NT2/D1 (cell line): ENCODE data around the gene CORO7.
A peak's percentile ranks its signal among the peaks of the same experiment; 100 is the strongest.

Source experiments
- DNase-seq: peaks from one replicate; pipeline ENCODE4 v3.0.0-alpha.2; 2011; ENCODE audit warnings: low read depth, low spot score
- H3K27me3 ChIP-seq: 2 replicates; pipeline ENCODE4 v1.6.0; 2011; ENCODE audit warnings: mild to moderate bottlenecking; ENCODE audit not compliant: insufficient read length, insufficient read depth
- H3K36me3 ChIP-seq: 2 replicates; pipeline ENCODE4 v1.6.1; 2011; ENCODE audit warnings: mild to moderate bottlenecking, low read length, mixed read lengths; ENCODE audit not compliant: insufficient read depth, insufficient read length
- H3K4me1 ChIP-seq: 2 replicates; pipeline ENCODE4 v1.5.1; 2011; ENCODE audit not compliant: insufficient read depth, insufficient read length
- H3K4me3 ChIP-seq: 2 replicates; pipeline ENCODE4 v1.5.1; 2011; ENCODE audit warnings: low read depth; ENCODE audit not compliant: insufficient read length
- H3K9ac ChIP-seq: 2 replicates; pipeline ENCODE4 v1.6.0; 2011; ENCODE audit warnings: low read depth; ENCODE audit not compliant: insufficient read length
- H3K9me3 ChIP-seq: 2 replicates; pipeline ENCODE4 v1.5.1; 2011; ENCODE audit warnings: mild to moderate bottlenecking, low read length; ENCODE audit not compliant: insufficient read depth
- SUZ12 ChIP-seq: IDR thresholded peaks from 2 replicates; pipeline ENCODE4 v1.6.1; 2011; ENCODE audit not compliant: insufficient read length, insufficient read depth; ENCODE audit errors: extremely low read depth
- YY1 ChIP-seq: IDR thresholded peaks from 2 replicates; pipeline ENCODE4 v1.6.1; 2011; ENCODE audit not compliant: insufficient read length, insufficient read depth
- ZNF274 ChIP-seq: IDR thresholded peaks from 2 replicates; pipeline ENCODE4 v1.6.1; 2011; ENCODE audit warnings: mild to moderate bottlenecking, low read depth, low read length

Gene CORO7

DNA sequence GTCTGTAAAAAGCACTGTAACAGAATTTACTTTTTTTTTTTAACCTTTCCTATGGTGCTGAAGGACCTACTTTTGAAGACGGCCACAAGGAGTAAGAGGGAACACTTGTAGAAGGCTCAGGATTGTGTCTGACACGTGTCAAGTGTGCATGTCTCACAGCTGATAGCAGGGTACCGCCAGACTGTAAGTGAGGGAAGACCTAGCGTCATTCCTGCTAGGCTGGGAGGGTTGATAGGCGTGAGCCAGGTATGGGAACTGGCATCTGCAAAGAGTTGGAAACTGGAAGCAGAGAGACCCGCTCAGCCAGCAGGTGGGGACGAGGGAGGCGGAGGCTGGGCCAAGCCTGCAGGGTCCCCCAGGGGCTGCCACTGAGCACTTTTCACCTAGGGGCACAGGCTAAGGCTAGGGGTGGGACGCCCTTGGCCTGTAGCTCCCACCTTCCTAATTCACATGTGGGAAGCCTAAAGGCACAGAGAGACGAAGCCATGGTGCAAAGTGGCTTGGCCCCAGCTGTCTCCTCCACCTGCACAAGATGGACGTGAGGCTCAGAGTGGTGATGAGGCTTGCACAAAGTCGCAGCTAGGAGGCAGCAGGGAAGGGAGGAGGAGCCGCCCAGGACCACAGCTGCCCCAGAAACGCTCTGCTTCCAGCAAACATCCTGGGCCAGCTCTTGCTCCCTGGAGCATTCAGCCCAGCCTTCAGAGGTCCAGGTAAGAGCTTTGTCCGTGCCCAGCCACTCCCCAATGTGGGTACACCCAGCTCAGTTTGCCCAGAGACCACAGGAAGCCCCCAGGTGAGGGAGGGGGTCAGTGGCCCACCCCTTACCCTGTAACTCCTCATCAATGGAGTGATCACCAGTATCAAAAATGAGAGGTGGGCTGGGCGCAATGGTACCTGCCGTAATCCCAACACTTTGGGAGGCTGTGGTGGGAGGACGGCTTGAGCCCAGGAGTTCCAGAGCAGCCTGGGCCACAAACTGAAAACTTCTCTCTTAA lies 25.8 kb downstream of the CORO7 start:
- Histone ChIP-seq H3K27me3 (no peaks in the 10 kb centered on the region), H3K9ac (no peak overlapping the region), H3K4me3 (no peak overlapping the region), H3K36me3 (peaks cover 19% of the 10 kb centered on the region), H3K4me1 (peaks cover 66% of the 10 kb centered on the region), H3K9me3 (no peaks in the 10 kb centered on the region)
- no peak for DNase-seq
- TF ChIP-seq SUZ12 (no peak), ZNF274 (no peak)

DNA sequence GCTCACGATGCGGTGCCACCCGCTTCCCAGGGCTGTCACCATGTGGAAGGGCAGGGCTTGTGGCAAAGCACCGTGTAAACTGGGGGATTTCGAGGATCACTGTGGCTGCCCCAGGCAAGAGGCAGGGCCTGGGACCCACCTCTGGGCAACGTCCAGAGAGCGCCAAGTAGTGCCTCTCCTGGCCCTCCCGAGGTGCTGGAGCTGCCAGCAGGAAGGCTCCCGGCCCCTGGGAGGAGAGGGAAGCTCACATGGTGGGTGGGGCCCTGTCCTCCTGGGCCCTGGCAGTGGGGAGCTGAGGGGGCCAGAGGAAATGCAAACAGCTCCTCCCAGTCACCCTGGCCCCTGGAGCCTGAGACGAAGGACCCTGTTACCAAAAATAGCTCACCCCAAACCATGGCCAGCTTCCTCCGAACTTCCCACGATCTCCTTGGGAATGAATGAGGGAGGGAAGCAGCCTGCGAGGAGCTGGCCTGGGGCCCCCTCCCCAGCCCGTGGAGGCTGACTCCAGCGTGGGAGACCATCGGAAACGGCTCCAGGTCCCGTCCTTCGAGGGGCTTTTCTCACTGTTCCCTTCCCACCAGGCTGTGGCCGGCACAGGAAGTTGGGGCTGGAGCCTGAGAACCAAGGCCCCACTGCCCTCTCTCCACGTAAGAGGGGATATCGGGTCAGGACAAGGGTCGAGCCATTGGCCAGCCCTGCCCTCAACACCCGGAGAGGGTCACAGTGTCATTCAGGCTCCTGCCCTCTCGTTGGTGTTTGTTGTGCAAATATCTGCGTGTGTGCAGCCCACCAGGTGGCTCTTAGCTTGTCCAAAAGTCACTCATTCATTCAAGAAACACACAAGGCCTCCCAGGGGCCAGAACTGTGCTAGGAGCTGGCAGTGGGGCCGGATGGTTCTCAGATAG lies 27.1 kb downstream of the CORO7 start:
- Histone ChIP-seq H3K36me3 (peaks cover 23% of the 10 kb centered on the region), H3K27me3 (no peaks in the 10 kb centered on the region), H3K4me3 (no peak overlapping the region), H3K9ac (peak overlapping the region; percentile 47), H3K9me3 (no peaks in the 10 kb centered on the region), H3K4me1 (peaks cover 68% of the 10 kb centered on the region)
- no peak for DNase-seq
- no peak for TF ChIP-seq SUZ12
- no peak for TF ChIP-seq YY1
- TF ChIP-seq ZNF274, result no peak

DNA sequence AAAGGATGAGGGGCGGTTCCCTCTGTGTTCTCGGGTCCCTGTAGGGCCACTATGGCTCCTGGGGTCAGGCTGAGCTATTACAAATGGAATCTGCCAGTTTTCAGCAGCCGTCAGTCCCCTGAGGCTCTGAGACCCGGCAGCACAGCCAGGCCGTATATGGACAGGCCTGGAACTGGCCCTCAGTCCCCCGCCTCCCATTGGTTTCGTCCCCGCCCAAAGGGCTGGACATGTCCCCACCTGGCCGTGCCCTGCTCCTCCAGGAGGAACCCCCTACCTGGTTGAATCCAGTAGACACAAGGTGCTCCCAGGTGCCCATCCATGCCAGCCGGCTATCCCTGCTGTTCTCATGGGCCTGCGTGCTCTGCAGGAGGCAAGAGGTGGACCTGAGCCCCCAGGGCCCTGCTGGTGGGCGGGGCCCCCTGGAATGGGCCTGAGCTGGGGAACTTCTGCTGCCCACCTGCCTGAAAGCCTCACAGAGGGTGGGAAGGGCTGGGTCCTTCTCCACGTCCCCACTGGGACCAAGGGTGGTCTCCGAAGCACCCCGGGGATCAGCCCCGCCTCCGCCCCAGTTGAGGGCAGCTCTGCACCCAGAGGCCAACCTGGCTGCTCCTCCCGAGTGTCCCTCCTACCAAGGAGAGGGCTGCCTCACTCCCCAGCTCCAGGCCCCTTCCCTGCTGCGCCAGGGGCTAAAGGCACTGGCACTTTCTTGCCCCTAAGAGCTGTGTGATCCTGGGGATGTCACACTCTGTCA lies 27.9 kb downstream of the CORO7 start:
- TF ChIP-seq SUZ12, result no peak
- no peak for TF ChIP-seq ZNF274
- TF ChIP-seq YY1, result no peak
- peak overlapping the region; percentile 47 for H3K9ac ChIP-seq
- H3K27me3 ChIP-seq, result no peaks in the 10 kb centered on the region
- no peak for DNase-seq
- peaks cover 70% of the 10 kb centered on the region for H3K4me1 ChIP-seq
- peaks cover 31% of the 10 kb centered on the region for H3K36me3 ChIP-seq
- H3K4me3 ChIP-seq, result no peak overlapping the region
- H3K9me3 ChIP-seq, result no peaks in the 10 kb centered on the region

DNA sequence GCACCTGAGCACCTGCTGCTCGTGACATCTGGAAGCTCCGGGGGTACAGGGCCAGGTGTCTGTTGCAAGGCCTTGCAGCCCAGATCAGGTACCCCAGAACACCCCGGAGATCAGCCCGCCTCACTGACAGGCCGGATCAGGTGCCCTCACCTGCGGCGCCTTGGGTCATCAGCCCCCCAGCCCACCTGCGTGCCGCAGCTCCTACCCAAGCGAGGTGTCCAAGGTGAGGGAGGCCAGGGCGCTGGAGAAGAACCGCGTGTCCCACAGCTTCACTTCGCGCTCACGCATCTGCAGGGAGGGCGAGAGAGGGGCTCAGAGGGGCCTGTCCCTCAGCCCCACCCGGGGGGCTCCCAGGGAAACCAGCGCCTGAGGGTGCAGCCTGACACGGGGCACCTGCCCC lies 28.6 kb downstream of the CORO7 start:
- H3K4me1 ChIP-seq, result peaks cover 63% of the 10 kb centered on the region
- H3K4me3 ChIP-seq, result no peak overlapping the region
- no peaks in the 10 kb centered on the region for H3K27me3 ChIP-seq
- H3K36me3 ChIP-seq, result peaks cover 37% of the 10 kb centered on the region
- peak overlapping the region; percentile 7 for H3K9ac ChIP-seq
- DNase-seq, result no peak
- TF ChIP-seq ZNF274, result no peak
- H3K9me3 ChIP-seq, result no peaks in the 10 kb centered on the region

DNA sequence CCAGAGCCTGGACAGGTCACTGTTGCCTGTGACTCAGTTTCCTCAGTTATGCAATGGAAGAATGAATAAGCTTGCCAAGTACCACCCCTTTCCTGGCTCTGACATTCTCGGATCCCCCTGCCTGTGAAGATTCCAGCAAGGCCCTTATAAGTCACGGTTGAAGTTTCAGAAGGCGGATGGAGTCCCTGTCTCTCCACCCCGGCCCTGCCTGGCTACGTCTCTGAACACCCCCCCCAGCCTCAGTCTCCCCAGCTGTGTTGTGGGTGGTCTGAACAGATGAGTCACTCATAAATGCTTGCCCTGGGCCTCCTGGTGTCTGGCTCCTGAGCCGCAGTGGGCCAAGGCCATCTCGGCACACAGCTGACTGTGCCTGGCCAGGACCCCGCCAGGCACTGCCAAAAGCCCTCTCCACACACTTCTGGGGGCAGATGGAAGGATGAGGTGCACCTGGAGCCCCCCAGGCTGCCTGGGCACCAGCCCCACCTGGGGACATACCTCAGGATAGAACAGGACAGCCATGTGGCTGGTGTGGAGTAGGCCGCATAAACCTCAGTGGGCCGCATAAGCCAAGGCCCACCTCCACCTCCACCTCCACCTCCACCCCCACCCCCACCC lies 29.3 kb downstream of the CORO7 start:
- peaks cover 57% of the 10 kb centered on the region for H3K4me1 ChIP-seq
- TF ChIP-seq ZNF274, result no peak
- TF ChIP-seq SUZ12, result no peak
- no peak for TF ChIP-seq YY1
- H3K27me3 ChIP-seq, result no peaks in the 10 kb centered on the region
- H3K4me3 ChIP-seq, result no peak overlapping the region
- peaks cover 44% of the 10 kb centered on the region for H3K36me3 ChIP-seq
- H3K9ac ChIP-seq, result peak overlapping the region; percentile 62
- no peaks in the 10 kb centered on the region for H3K9me3 ChIP-seq
- no peak for DNase-seq

DNA sequence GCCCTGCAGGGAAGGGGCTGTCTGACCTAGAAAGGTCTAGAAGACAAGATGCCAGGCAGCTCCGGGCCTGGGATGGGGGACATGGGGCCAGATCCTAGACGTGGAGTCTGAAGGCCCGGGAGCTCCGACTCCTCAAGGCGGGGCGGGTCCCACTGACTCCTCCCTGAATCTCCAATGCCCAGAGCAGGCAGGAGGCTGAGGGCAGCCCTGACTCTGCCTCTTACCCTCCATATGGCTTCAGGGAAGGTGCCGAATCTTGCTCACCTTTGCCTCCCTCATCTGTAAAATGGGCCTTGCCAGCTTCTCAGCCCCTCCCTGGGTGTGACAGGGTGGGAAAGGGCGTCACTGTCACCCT lies 30.0 kb downstream of the CORO7 start:
- Histone ChIP-seq H3K4me3 (no peak overlapping the region), H3K9ac (no peak overlapping the region), H3K4me1 (peaks cover 56% of the 10 kb centered on the region), H3K9me3 (no peaks in the 10 kb centered on the region), H3K27me3 (no peaks in the 10 kb centered on the region), H3K36me3 (peaks cover 50% of the 10 kb centered on the region)
- DNase-seq, result no peak
- no peak for TF ChIP-seq SUZ12
- TF ChIP-seq YY1, result no peak
- TF ChIP-seq ZNF274, result no peak
